GM18498 (cell line): ENCODE data around the gene MDH1.

Experiments
- ATAC-seq: cut with Tn5 transposase; IDR thresholded peaks from one replicate; pipeline ENCODE4 v1.9.1; 2021; ENCODE audit warnings: mild to moderate bottlenecking, moderate library complexity; ENCODE audit not compliant: unreplicated experiment

Gene MDH1

GRCh38 chr2:63628403-63628942 is 39.7 kb downstream of the MDH1 start:
- no peak for ATAC-seq

GRCh38 chr2:63631501-63631900 is 42.7 kb downstream of the MDH1 start:
- no peak for ATAC-seq

GRCh38 chr2:63632382-63632781 is 43.6 kb downstream of the MDH1 start:
- no peak for ATAC-seq

GRCh38 chr2:63639344-63639743 is 50.6 kb downstream of the MDH1 start:
- no peak for ATAC-seq

GRCh38 chr2:63642946-63643345 is 54.2 kb downstream of the MDH1 start:
- ATAC-seq, result no peak

- no peak for ATAC-seq
Measured at GRCh38 chr2:63643486-63643885, 54.7 kb downstream of the MDH1 start.

GRCh38 chr2:63648632-63649031 is 59.9 kb downstream of the MDH1 start:
- no peak for ATAC-seq

- ATAC-seq, result no peak
Measured at GRCh38 chr2:63649829-63650228, 61.1 kb downstream of the MDH1 start.

GRCh38 chr2:63650756-63651155 is 62.0 kb downstream of the MDH1 start:
- ATAC-seq, result no peak

- no peak for ATAC-seq
Measured at GRCh38 chr2:63651356-63651755, 62.6 kb downstream of the MDH1 start.

GRCh38 chr2:63651861-63652651 is 63.3 kb downstream of the MDH1 start:
- ATAC-seq, result no peak

GRCh38 chr2:63652652-63652985 is 63.9 kb downstream of the MDH1 start:
- no peak for ATAC-seq

GRCh38 chr2:63654959-63655358 is 66.2 kb downstream of the MDH1 start:
- ATAC-seq, result peak; percentile 76
